ENCODE data around the gene SLC29A1. TPM values are rescaled to one million over a fixed set of nuclear protein-coding genes. Genes with fewer than 3 reads are reported as not detected.
"Not testable (repeated sequence)": the region's sequence is repeated elsewhere in the genome, so short reads cannot be mapped to it uniquely, and the experiment has no call there.

The SLC29A1 gene
- total and polyA plus RNA-seq, 5 donors = 63.2 to 177 (median 138) TPM

- peak; percentile 35 to 45 for ATAC-seq
- H3K27me3 ChIP-seq (ENCODE audit: control insufficient read depth, insufficient read depth) = no peaks in the 10 kb centered on the region
- DNase-seq = peak; percentile 55 to 78 (median 77)
- intact Hi-C loops (cut with DNase I) = loop anchor here (5.0 to 10.0 kb wide), 2 partner anchors 57 to 135 kb away; no protein-coding TSS in a partner anchor
- peak overlapping the region; percentile 72 for H3K27ac ChIP-seq (ENCODE audit: low read length)
- 61% methylated on average over 11 of the region's 11 CpGs for WGBS
- H3K4me1 ChIP-seq (ENCODE audit: control insufficient read depth, insufficient read depth, low read length) = peaks cover 24% of the 10 kb centered on the region
- H3K9me3 ChIP-seq (ENCODE audit: control insufficient read depth, low read length) = no peaks in the 10 kb centered on the region
- no peak overlapping the region for H3K4me3 ChIP-seq (ENCODE audit: low read length)
Observed at GRCh38 chr6:44229376-44230033, 6.1 kb downstream of the SLC29A1 start.

GRCh38 chr6:44230034-44230675, 6.8 kb downstream of the SLC29A1 start:
- Histone ChIP-seq H3K4me1 (ENCODE audit: control insufficient read depth, insufficient read depth, low read length) (peaks cover 21% of the 10 kb centered on the region), H3K27ac (ENCODE audit: low read length) (peak overlapping the region; percentile 72), H3K9me3 (ENCODE audit: control insufficient read depth, low read length) (no peaks in the 10 kb centered on the region), H3K27me3 (ENCODE audit: control insufficient read depth, insufficient read depth) (no peaks in the 10 kb centered on the region), H3K4me3 (ENCODE audit: low read length) (no peak overlapping the region)
- intact Hi-C loops (cut with DNase I) = loop anchor here (5.0 to 10.0 kb wide), 2 partner anchors 58 to 135 kb away; no protein-coding TSS in a partner anchor
- peak in 2 of 3 donors; percentile 35 to 40 for DNase-seq
- WGBS = 84% methylated on average over 10 of the region's 10 CpGs
- no peak for ATAC-seq

GRCh38 chr6:44231426-44231825, 8.0 kb downstream of the SLC29A1 start:
- not testable (repeated sequence) for H3K4me3 ChIP-seq (ENCODE audit: low read length); H3K27ac ChIP-seq (ENCODE audit: low read length); H3K9me3 ChIP-seq (ENCODE audit: control insufficient read depth, low read length); ATAC-seq; H3K27me3 ChIP-seq (ENCODE audit: control insufficient read depth, insufficient read depth)
- WGBS = 84% methylated on average over 9 of the region's 9 CpGs
- intact Hi-C loops (cut with DNase I) = loop anchor here (5.0 to 10.0 kb wide), 2 partner anchors 59 to 137 kb away; no protein-coding TSS in a partner anchor
- peaks cover 12% of the 10 kb centered on the region for H3K4me1 ChIP-seq (ENCODE audit: control insufficient read depth, insufficient read depth, low read length)
- peak in 1 of 3 donors; percentile 37 for DNase-seq

GRCh38 chr6:44232676-44233566, 9.5 kb downstream of the SLC29A1 start:
- no peak overlapping the region for H3K4me3 ChIP-seq (ENCODE audit: low read length)
- no peaks in the 10 kb centered on the region for H3K27me3 ChIP-seq (ENCODE audit: control insufficient read depth, insufficient read depth)
- H3K9me3 ChIP-seq (ENCODE audit: control insufficient read depth, low read length) = no peaks in the 10 kb centered on the region
- H3K27ac ChIP-seq (ENCODE audit: low read length) = peak overlapping the region; percentile 69
- DNase-seq (peak in 2 of 3 donors; percentile 34 to 55), ATAC-seq (no peak)
- intact Hi-C loops (cut with DNase I) = loop anchor here (5.0 to 10.0 kb wide), 2 partner anchors 61 to 138 kb away; no protein-coding TSS in a partner anchor
- H3K4me1 ChIP-seq (ENCODE audit: control insufficient read depth, insufficient read depth, low read length) = peaks cover 13% of the 10 kb centered on the region
- WGBS = 77% methylated on average over 16 of the region's 16 CpGs

GRCh38 chr6:44233567-44234100, 10.2 kb downstream of the SLC29A1 start:
- H3K4me1 ChIP-seq (ENCODE audit: control insufficient read depth, insufficient read depth, low read length) = peaks cover 13% of the 10 kb centered on the region
- H3K27me3 ChIP-seq (ENCODE audit: control insufficient read depth, insufficient read depth) = no peaks in the 10 kb centered on the region
- DNase-seq (peak in 2 of 3 donors; percentile 50 to 62), ATAC-seq (peak in 1 of 2 donors; percentile 0)
- H3K27ac ChIP-seq (ENCODE audit: low read length) = peak overlapping the region; percentile 69
- H3K9me3 ChIP-seq (ENCODE audit: control insufficient read depth, low read length) = no peaks in the 10 kb centered on the region
- 37% methylated on average over 14 of the region's 14 CpGs for WGBS
- H3K4me3 ChIP-seq (ENCODE audit: low read length) = no peak overlapping the region
- intact Hi-C loops (cut with DNase I) = loop anchor here (5.0 to 10.0 kb wide), 2 partner anchors 61 to 139 kb away; no protein-coding TSS in a partner anchor

GRCh38 chr6:44234101-44235025, 11.0 kb downstream of the SLC29A1 start:
- ATAC-seq = peak; percentile 53 to 64
- intact Hi-C loops (cut with DNase I) = loop anchor here (5.0 to 10.0 kb wide), 2 partner anchors 62 to 140 kb away; no protein-coding TSS in a partner anchor
- WGBS = 22% methylated on average over 5 of the region's 5 CpGs
- Histone ChIP-seq H3K4me1 (ENCODE audit: control insufficient read depth, insufficient read depth, low read length) (peaks cover 13% of the 10 kb centered on the region), H3K9me3 (ENCODE audit: control insufficient read depth, low read length) (no peaks in the 10 kb centered on the region), H3K27me3 (ENCODE audit: control insufficient read depth, insufficient read depth) (no peaks in the 10 kb centered on the region), H3K27ac (ENCODE audit: low read length) (peak overlapping the region; percentile 69), H3K4me3 (ENCODE audit: low read length) (no peak overlapping the region)
- peak; percentile 86 to 96 (median 94) for DNase-seq

GRCh38 chr6:44235269-44235668, 11.9 kb downstream of the SLC29A1 start:
- ATAC-seq (no peak), DNase-seq (peak in 1 of 3 donors; percentile 5)
- Histone ChIP-seq H3K4me3 (ENCODE audit: low read length) (no peak overlapping the region), H3K9me3 (ENCODE audit: control insufficient read depth, low read length) (no peaks in the 10 kb centered on the region), H3K27ac (ENCODE audit: low read length) (peak overlapping the region; percentile 69), H3K27me3 (ENCODE audit: control insufficient read depth, insufficient read depth) (no peaks in the 10 kb centered on the region), H3K4me1 (ENCODE audit: control insufficient read depth, insufficient read depth, low read length) (peaks cover 13% of the 10 kb centered on the region)
- 68% methylated on average over 6 of the region's 6 CpGs for WGBS
- intact Hi-C loops (cut with DNase I) = loop anchor here in 2 of 4 donors (10.0 kb wide), 1 partner anchor 140 kb away; no protein-coding TSS in a partner anchor

GRCh38 chr6:44235891-44236516, 12.6 kb downstream of the SLC29A1 start:
- DNase-seq (peak in 1 of 3 donors; percentile 38), ATAC-seq (no peak)
- no peak overlapping the region for H3K27ac ChIP-seq (ENCODE audit: low read length)
- 88% methylated on average over 6 of the region's 6 CpGs for WGBS
- intact Hi-C loops (cut with DNase I) = loop anchor here in 2 of 4 donors (10.0 kb wide), 1 partner anchor 141 kb away; no protein-coding TSS in a partner anchor
- no peaks in the 10 kb centered on the region for H3K9me3 ChIP-seq (ENCODE audit: control insufficient read depth, low read length)
- H3K4me3 ChIP-seq (ENCODE audit: low read length) = no peak overlapping the region
- H3K4me1 ChIP-seq (ENCODE audit: control insufficient read depth, insufficient read depth, low read length) = peaks cover 13% of the 10 kb centered on the region
- no peaks in the 10 kb centered on the region for H3K27me3 ChIP-seq (ENCODE audit: control insufficient read depth, insufficient read depth)

Measured in right cardiac atrium (tissue), 5 donors.